GM12878 (cell line): Measurements from ENCODE around the gene MB. TPM values are rescaled to one million over a fixed set of nuclear protein-coding genes. Genes with fewer than 3 reads are reported as not detected.
A peak's percentile ranks its signal among the peaks of the same experiment; 100 is the strongest.

Experiments used
- ATAC-seq: fragments of 200-7000 bp; cut with Tn5 transposase; 3 replicates; pipeline ENCODE4 v1.9.1; 2020; ENCODE audit warnings: mild to moderate bottlenecking, moderate library complexity
- BruUV-seq: library from RNA; stranded (reverse); fragments of 400-500 nt; replicated peaks from 2 replicates; lab custom pipeline; 2021; lab: Mats Ljungman, UMichigan
- CTCF ChIA-PET: fragments of 300-600 bp; sonication (Branson Sonifier 250); formaldehyde crosslinking; extraction: SDS; loops from one replicate; lab custom pipeline; 2021; ENCODE audit warnings: inconsistent platforms; lab: Yijun Ruan, JAX
- POLR2A ChIA-PET: fragments of 350-600 bp; formaldehyde crosslinking; extraction: SDS; loops from one replicate; lab custom pipeline; 2021; ENCODE audit warnings: inconsistent platforms; lab: Charles Lee
- RAD21 ChIA-PET: fragments of 300-600 bp; sonication (Branson Sonifier 250); formaldehyde crosslinking; loops from one replicate; lab custom pipeline; 2023; ENCODE audit warnings: antibody characterized with exemption; ENCODE audit not compliant: unreplicated experiment; lab: Charles Lee
- SMC1A ChIA-PET: fragments of 300-600 bp; sonication (Branson Sonifier 250); formaldehyde crosslinking; loops from one replicate; lab custom pipeline; 2023; ENCODE audit not compliant: unreplicated experiment, uncharacterized antibody; lab: Charles Lee
- DNase-seq: peaks from one replicate; pipeline ENCODE4 v3.0.0-alpha.2; 2011; ENCODE audit warnings: low read depth, low spot score
- FAIRE-seq: peaks from 3 replicates; lab custom pipeline; 2011; peaks lifted over from hg19 to GRCh38; lab: Jason Lieb, UNC
- H2AFZ ChIP-seq: 2 replicates; pipeline ENCODE4 v1.6.0; 2011; ENCODE audit warnings: low read depth, low read length, control low read depth; ENCODE audit not compliant: control insufficient read depth
- H3K27ac ChIP-seq: 2 replicates; pipeline ENCODE4 v1.5.1; 2011; ENCODE audit warnings: control low read depth; ENCODE audit not compliant: control insufficient read depth, insufficient read depth
- H3K27me3 ChIP-seq, 2 experiments: replicated peaks in 1 of 2; 2 replicates each; pipeline versions ENCODE4 v1.6.0 to v1.6.1; 2011; ENCODE audit warnings: low read length in 1 of 2; ENCODE audit not compliant: control insufficient read depth in 2 of 2, insufficient read depth in 2 of 2
- H3K36me3 ChIP-seq, 2 experiments: 2 replicates each; pipeline ENCODE4 v1.5.1; 2011; ENCODE audit warnings: low read length in 1 of 2; ENCODE audit not compliant: control insufficient read depth in 2 of 2, insufficient read depth in 2 of 2
- H3K4me1 ChIP-seq: 2 replicates; pipeline ENCODE4 v1.6.1; 2011; ENCODE audit warnings: mild to moderate bottlenecking, low read length, moderate library complexity, mixed read lengths; ENCODE audit not compliant: control insufficient read depth, insufficient read depth
- H3K4me2 ChIP-seq: 2 replicates; pipeline ENCODE4 v1.6.0; 2011; ENCODE audit warnings: control low read depth; ENCODE audit not compliant: control insufficient read depth, insufficient read depth
- H3K4me3 ChIP-seq: fragments of 200-600 bp; sonication (generic); 2 replicates; pipeline ENCODE4 v1.5.1; 2016
- H3K79me2 ChIP-seq: 2 replicates; pipeline ENCODE4 v1.6.0; 2011; ENCODE audit warnings: low read length; ENCODE audit not compliant: control insufficient read depth, insufficient read depth
- H3K9ac ChIP-seq: 2 replicates; pipeline ENCODE4 v1.8.0; 2011; ENCODE audit warnings: low read length, control low read depth, mixed read lengths; ENCODE audit not compliant: control insufficient read depth, insufficient read depth
- H3K9me3 ChIP-seq: replicated peaks from 3 replicates; pipeline ENCODE4 v1.5.1; 2011; ENCODE audit warnings: mild to moderate bottlenecking, low read length; ENCODE audit not compliant: control insufficient read depth, insufficient read depth
- H4K20me1 ChIP-seq: 2 replicates; pipeline ENCODE4 v1.6.0; 2011; ENCODE audit not compliant: control insufficient read depth, insufficient read depth
- BCL11A ChIP-seq: IDR thresholded peaks from 2 replicates; pipeline ENCODE4 v1.6.1; 2011; ENCODE audit warnings: low read depth, low read length
- FOXM1 ChIP-seq: IDR thresholded peaks from 2 replicates; pipeline ENCODE4 v1.6.1; 2012; ENCODE audit warnings: low read depth, mild to moderate bottlenecking, inconsistent platforms, low read length, moderate library complexity
- JUNB ChIP-seq: IDR thresholded peaks from 2 replicates; pipeline ENCODE4 v1.6.1; 2016; ENCODE audit warnings: antibody characterized with exemption, mild to moderate bottlenecking
- LARP7 ChIP-seq: fragments of 450-650 bp; IDR thresholded peaks from 2 replicates; pipeline ENCODE4 v1.6.1; 2017; ENCODE audit warnings: mild to moderate bottlenecking
- POLR2AphosphoS2 ChIP-seq: IDR thresholded peaks from 2 replicates; pipeline ENCODE4 v1.6.1; 2011; ENCODE audit warnings: low read depth, mild to moderate bottlenecking, low read length, improper control_type of control experiment, moderate library complexity
- RBBP5 ChIP-seq: fragments of 200-600 bp; sonication (generic); conservative IDR thresholded peaks from 2 replicates; pipeline ENCODE4 v1.6.1; 2016
- SRF ChIP-seq, 2 experiments: IDR thresholded peaks; 2 replicates each; pipeline ENCODE4 v1.6.1; 2011; ENCODE audit warnings: low read depth in 2 of 2, low read length in 2 of 2, mild to moderate bottlenecking in 1 of 2, moderate library complexity in 1 of 2
- SUZ12 ChIP-seq: fragments of 200-600 bp; sonication (generic); IDR thresholded peaks from one replicate; pipeline ENCODE4 v1.6.1; 2018; ENCODE audit warnings: antibody characterized with exemption, mild to moderate bottlenecking; ENCODE audit not compliant: unreplicated experiment
- TCF3 ChIP-seq: IDR thresholded peaks from 2 replicates; pipeline ENCODE4 v1.6.1; 2012; ENCODE audit warnings: low read depth, mild to moderate bottlenecking, low read length, borderline replicate concordance; ENCODE audit not compliant: insufficient read depth
- ZNF622 ChIP-seq: fragments of 450-650 bp; IDR thresholded peaks from 2 replicates; pipeline ENCODE4 v1.6.1; 2017; ENCODE audit warnings: mild to moderate bottlenecking, inconsistent platforms
- WGBS: methylation state at CpG from one replicate; pipeline ENCODE4 v1.1.6; 2016; ENCODE audit warnings: low lambda C conversion rate; ENCODE audit not compliant: insufficient replicate concordance, insufficient coverage; ENCODE audit errors: missing lambda C conversion rate; 5-methylcytosine and 5-hydroxymethylcytosine counted together
- in situ Hi-C: fragments of 300-500 bp; cut with MboI; formaldehyde crosslinking; loops from 9 replicates; pipeline ENCODE4 v1.14.3; 2018; ENCODE audit warnings: mixed read lengths
- intact Hi-C: fragments of 100-400 bp; cut with micrococcal nuclease; formaldehyde crosslinking; loops from one replicate; pipeline ENCODE4 v1.14.2; 2022; ENCODE audit not compliant: unreplicated experiment
- polyA plus RNA-seq, 11 experiments: library from polyadenylated mRNA; depleted of rRNA in 4 of 11; unstranded in 6 of 11; stranded (reverse) in 5 of 11; fragments of >200 nt; fragmentation: Nextera tagmentation in 4 of 11; fragmentation: Illumina TruSeq in 1 of 11; extraction: Ambion mirVana in 4 of 11; extraction: Trizol in 1 of 11; gene quantifications; 1 replicate in 1 of 11; 2 replicates in 10 of 11; pipeline versions ENCODE4 v1.2.1 to v1.2.3, GENCODE V29; 2011 to 2016; ENCODE audit warnings: inconsistent platforms in 2 of 11, missing spikeins in 2 of 11, low read depth in 1 of 11
- total RNA-seq, 4 experiments: library from RNA; depleted of rRNA in 3 of 4; stranded (reverse); fragments of >200 nt in 3 of 4; fragmentation: Illumina TruSeq in 1 of 4; extraction: Trizol in 1 of 4; gene quantifications; 2 replicates each; pipeline versions ENCODE4 v1.2.1 to v1.2.3, GENCODE V29; 2013 to 2021

The MB gene
- total and polyA plus RNA-seq, 10 of the 15 experiments (the other 5 are each of a cell fraction or from before 2014, with no cell fraction given), result 0.09 to 0.41 (median 0.23) TPM; not detected in 3

- 39% methylated on average over 5 of the region's 5 CpGs for WGBS
- FAIRE-seq (no peak), ATAC-seq (peak; percentile 7; the same call in 1 of the 3 replicates), DNase-seq (no peak)
- Histone ChIP-seq H3K4me3 (no peak overlapping the region), H3K4me2 (no peak overlapping the region), H3K9me3 (no peaks in the 10 kb centered on the region), H2AFZ (no peak overlapping the region), H3K36me3 (no peaks in the 10 kb centered on the region), H3K27ac (no peak overlapping the region), H4K20me1 (no peaks in the 10 kb centered on the region), H3K9ac (no peak overlapping the region), H3K4me1 (peaks cover 12% of the 10 kb centered on the region), H3K27me3 (no peaks in the 10 kb centered on the region)
- in situ Hi-C loops, result no loop called here
- ChIA-PET RAD21 (interaction anchor here (2.5 kb wide), 1 partner anchor 14 kb away, joined by 10 read pairs; the partner anchor contains the start of gene APOL6), CTCF (interaction anchor here (1.8 kb wide), 1 partner anchor 13 kb away, joined by 5 read pairs; no protein-coding TSS in a partner anchor)
- intact Hi-C loops, result loop anchor here (5.0 kb wide), 1 partner anchor 108 kb away; no protein-coding TSS in a partner anchor
- BruUV-seq, result no TSS peak
- TF ChIP-seq TCF3, result no peak
- TF ChIP-seq FOXM1, result no peak
- TF ChIP-seq POLR2AphosphoS2, result no peak
- TF ChIP-seq BCL11A, result no peak
- no peak for TF ChIP-seq JUNB
- no peak for TF ChIP-seq SRF (IDR thresholded peaks at IDR 0.05; ENCODE audit: low read depth in 2 of 2, low read length in 2 of 2)
- no peak for TF ChIP-seq RBBP5
- TF ChIP-seq SUZ12, result no peak
- no peak for TF ChIP-seq ZNF622
- TF ChIP-seq LARP7, result no peak
- TF ChIP-seq, all 136 proteins: peak for 0
- ChIA-PET SMC1A (interaction anchor here (2.1 kb wide), 1 partner anchor 14 kb away, joined by 12 read pairs; the partner anchor contains the start of gene APOL6), POLR2A (interaction anchor here (1.1 kb wide), 1 partner anchor 15 kb away, joined by 3 read pairs; no protein-coding TSS in a partner anchor)
- H3K79me2 ChIP-seq, result no peaks in the 10 kb centered on the region
Observed at GRCh38 chr22:35634015-35634414, 16.9 kb upstream of the MB start.
